H1 (cell line): ENCODE measurements around the gene ADCK2. TPM values are rescaled to one million over a fixed set of nuclear protein-coding genes. Genes with fewer than 3 reads are reported as not detected.

ENCODE experiments used
- BRCA1 ChIP-seq: IDR thresholded peaks from 2 replicates; pipeline ENCODE4 v1.6.1; 2012; ENCODE audit warnings: low read depth, low read length, improper control_type of control experiment
- CTCF ChIP-seq, 3 experiments: IDR thresholded peaks; 1 replicate in 2 of 3; 2 replicates in 1 of 3; pipeline versions ENCODE4 v1.5.1 to v1.6.1; 2011; ENCODE audit warnings: low read length in 3 of 3, mild to moderate bottlenecking in 3 of 3, inconsistent platforms in 2 of 3, low read depth in 1 of 3, moderate library complexity in 1 of 3; ENCODE audit not compliant: insufficient read depth in 1 of 3; ENCODE audit errors: control extremely low read depth in 1 of 3
- HDAC6 ChIP-seq: IDR thresholded peaks from one replicate; pipeline ENCODE4 v1.7.1; 2012; ENCODE audit warnings: low read depth, mild to moderate bottlenecking, inconsistent platforms, low read length, moderate library complexity
- RAD21 ChIP-seq, 2 experiments: IDR thresholded peaks in 1 of 2; conservative IDR thresholded peaks in 1 of 2; 2 replicates each; pipeline ENCODE4 v1.6.1; 2011; ENCODE audit warnings: low read depth in 2 of 2, low read length in 2 of 2, improper control_type of control experiment in 1 of 2, inconsistent platforms in 1 of 2, mild to moderate bottlenecking in 1 of 2, moderate library complexity in 1 of 2
- polyA plus RNA-seq, 7 experiments: library from polyadenylated mRNA; depleted of rRNA in 3 of 7; stranded (reverse) in 5 of 7; unstranded in 2 of 7; fragments of >200 nt in 5 of 7; fragments of 200-250 nt in 2 of 7; gene quantifications; 1 replicate in 5 of 7; 2 replicates in 1 of 7; 4 replicates in 1 of 7; pipeline versions ENCODE4 v1.2.1 to v1.2.3, GENCODE V29; 2011 to 2013; ENCODE audit warnings: missing spikeins in 2 of 7, mixed read lengths in 2 of 7
- total RNA-seq: library from RNA; stranded (reverse); fragmentation: NEBNext Ultra II Directional; extraction: Animal tissue kit (Norgen Biotek cat#: 25700); gene quantifications from 2 replicates; pipeline ENCODE4 v1.2.1, GENCODE V29; 2021

The ADCK2 gene
- total and polyA plus RNA-seq, 2 of the 8 experiments (the other 6 are each of a cell fraction or from before 2014, with no cell fraction given), result 6.9 to 11.7 TPM

- TF ChIP-seq HDAC6, result no peak
- no peak for TF ChIP-seq RAD21 (IDR thresholded peaks at IDR 0.05 in 1 of 2, conservative IDR thresholded peaks at IDR 0.05 in 1 of 2; ENCODE audit: low read depth in 2 of 2, low read length in 2 of 2)
- TF ChIP-seq CTCF (IDR thresholded peaks at IDR 0.05; ENCODE audit: control extremely low read depth in 1 of 3, insufficient read depth in 1 of 3, low read depth in 1 of 3, low read length in 3 of 3), result no peak
- TF ChIP-seq BRCA1, result no peak
Observed at GRCh38 chr7:140635345-140635744, 37.4 kb upstream of the ADCK2 start (continued).
